Right lobe of liver (tissue), 6 donors: ENCODE measurements around the gene RBM45. TPM values are rescaled to one million over a fixed set of nuclear protein-coding genes. Genes with fewer than 3 reads are reported as not detected.

Experiments used
- ATAC-seq, 4 donors: fragments of 200-7000 bp; cut with Tn5 transposase; one replicate each; pipeline ENCODE4 v1.9.1; 2020; ENCODE audit warnings: mild to moderate bottlenecking in 4 of 4, moderate library complexity in 4 of 4
- DNase-seq, 3 donors: peaks; one replicate each; pipeline ENCODE4 v3.0.0-alpha.2; 2020
- H3K27ac ChIP-seq, 3 donors: fragments of 200-600 bp; one replicate each; pipeline ENCODE4 v1.8.0; 2022
- H3K27me3 ChIP-seq, 2 donors: fragments of 200-600 bp; one replicate each; pipeline ENCODE4 v1.8.0; 2022
- H3K36me3 ChIP-seq, 4 donors: fragments of 200-600 bp; sonication (generic) in 1 of 4; one replicate each; pipeline versions ENCODE4 v1.5.1 to v1.8.0; 2017 to 2022; ENCODE audit warnings: control low read depth in 1 of 4
- H3K4me1 ChIP-seq, 4 donors: fragments of 200-600 bp; sonication (generic) in 1 of 4; one replicate each; pipeline versions ENCODE4 v1.5.1 to v1.8.0; 2017 to 2022; ENCODE audit warnings: control low read depth in 1 of 4
- H3K4me3 ChIP-seq, 3 donors: fragments of 200-600 bp; one replicate each; pipeline ENCODE4 v1.8.0; 2022
- H3K9me3 ChIP-seq, 4 donors: fragments of 200-600 bp; sonication (generic) in 1 of 4; one replicate each; pipeline versions ENCODE4 v1.5.1 to v1.8.0; 2017 to 2022; ENCODE audit warnings: control low read depth in 1 of 4
- CTCF ChIP-seq, 4 donors: fragments of 200-600 bp in 3 of 4; fragments of 450-650 bp in 1 of 4; IDR thresholded peaks; one replicate each; pipeline versions ENCODE4 v1.5.1 to v1.8.0; 2016 to 2022; ENCODE audit warnings: antibody characterized with exemption in 4 of 4, mild to moderate bottlenecking in 2 of 4
- POLR2A ChIP-seq: fragments of 450-650 bp; IDR thresholded peaks from one replicate; pipeline ENCODE4 v1.6.1; 2017; ENCODE audit warnings: antibody characterized with exemption, mild to moderate bottlenecking
- WGBS: methylation state at CpG from one replicate; pipeline ENCODE4 v1.1.6; 2018; ENCODE audit warnings: low coverage, low lambda C conversion rate; ENCODE audit not compliant: insufficient coverage; ENCODE audit errors: missing lambda C conversion rate; 5-methylcytosine and 5-hydroxymethylcytosine counted together
- intact Hi-C, 2 donors: fragments of 100-400 bp; cut with DNase I; formaldehyde crosslinking; loops; one replicate each; pipeline versions ENCODE4 v1.11.2 to v1.14.1; 2022
- total RNA-seq, 6 experiments: library from RNA; depleted of rRNA in 2 of 6; stranded (reverse); fragments of >200 nt in 2 of 6; fragmentation: NEBNext Ultra II Directional in 3 of 6; extraction: Animal tissue kit (Norgen Biotek cat#: 25700) in 3 of 6; gene quantifications; one replicate each; pipeline versions ENCODE4 v1.1.0 to v1.2.4, GENCODE V29; 2016 to 2023
- donor health status: DM: no; HTN: yes; CAD: no.
- donor health status: DM: no; HTN: no; CAD: no.
- donor health status: DM: no; HTN: no; CAD: no.
- donor health status: DM: no; HTN: yes; CAD: no.
- donor health status: DM: no; HTN: yes; CAD: no.

RBM45 gene
- total RNA-seq, 6 experiments from 2014 or later = 5.1 to 7.4 (median 5.6) TPM

- H3K9me3 ChIP-seq = no peaks in the 10 kb centered on the region
- no peak for ATAC-seq
- no peaks in the 10 kb centered on the region for H3K4me1 ChIP-seq
- TF ChIP-seq CTCF (IDR thresholded peaks at IDR 0.05) (no peak), POLR2A (no peak)
- H3K4me3 ChIP-seq = no peak overlapping the region
- intact Hi-C loops = no loop called here
- H3K36me3 ChIP-seq = no peaks in the 10 kb centered on the region
- WGBS = 69% methylated on average over 1 of the region's 1 CpG
- H3K27me3 ChIP-seq = no peaks in the 10 kb centered on the region
- H3K27ac ChIP-seq = no peak overlapping the region
- no peak for DNase-seq
Observed at GRCh38 chr2:178159966-178160365, 47.7 kb downstream of the RBM45 start.

GRCh38 chr2:178160601-178161000, 48.4 kb downstream of the RBM45 start:
- 100% methylated on average over 1 of the region's 1 CpG for WGBS

GRCh38 chr2:178163395-178163794, 51.2 kb downstream of the RBM45 start:
- H3K4me3 ChIP-seq = no peak overlapping the region
- no peaks in the 10 kb centered on the region for H3K4me1 ChIP-seq
- H3K27ac ChIP-seq = no peak overlapping the region
- H3K9me3 ChIP-seq = no peaks in the 10 kb centered on the region
- H3K36me3 ChIP-seq = no peaks in the 10 kb centered on the region
- intact Hi-C loops = no loop called here
- TF ChIP-seq POLR2A = no peak
- TF ChIP-seq CTCF (IDR thresholded peaks at IDR 0.05) = no peak
- WGBS = 77% methylated on average over 4 of the region's 4 CpGs
- ATAC-seq (peak in 1 of 4 donors; percentile 49), DNase-seq (no peak)
- no peaks in the 10 kb centered on the region for H3K27me3 ChIP-seq

More at GRCh38 chr2:178160601-178161000, 48.4 kb downstream of the RBM45 start:
- intact Hi-C loops = no loop called here
- no peaks in the 10 kb centered on the region for H3K9me3 ChIP-seq
- no peaks in the 10 kb centered on the region for H3K27me3 ChIP-seq
- TF ChIP-seq CTCF (IDR thresholded peaks at IDR 0.05) (no peak), POLR2A (no peak)
- H3K4me3 ChIP-seq = no peak overlapping the region
- ATAC-seq = no peak
- no peak for DNase-seq
- no peaks in the 10 kb centered on the region for H3K36me3 ChIP-seq
- no peaks in the 10 kb centered on the region for H3K4me1 ChIP-seq
- H3K27ac ChIP-seq = no peak overlapping the region

GRCh38 chr2:178163911-178164310, 51.7 kb downstream of the RBM45 start:
- Histone ChIP-seq H3K27me3 (no peaks in the 10 kb centered on the region), H3K27ac (no peak overlapping the region), H3K4me3 (no peak overlapping the region), H3K36me3 (no peaks in the 10 kb centered on the region), H3K4me1 (no peaks in the 10 kb centered on the region), H3K9me3 (no peaks in the 10 kb centered on the region)
- no peak for DNase-seq
- 0% methylated on average over 1 of the region's 1 CpG for WGBS
- TF ChIP-seq CTCF (IDR thresholded peaks at IDR 0.05) (no peak), POLR2A (no peak)
- intact Hi-C loops = no loop called here
- no peak for ATAC-seq

GRCh38 chr2:178173657-178174056, 61.4 kb downstream of the RBM45 start:
- Histone ChIP-seq H3K9me3 (no peaks in the 10 kb centered on the region), H3K27ac (no peak overlapping the region), H3K4me3 (no peak overlapping the region), H3K36me3 (no peaks in the 10 kb centered on the region), H3K27me3 (no peaks in the 10 kb centered on the region), H3K4me1 (no peaks in the 10 kb centered on the region)
- DNase-seq = no peak
- WGBS = 92% methylated on average over 1 of the region's 1 CpG
- no peak for ATAC-seq
- no peak for TF ChIP-seq CTCF (IDR thresholded peaks at IDR 0.05)
- TF ChIP-seq POLR2A = no peak
- intact Hi-C loops = no loop called here
